SH-SY5Y (cell line): ENCODE data around the gene MAN2A1.

ENCODE experiments used
- GATA2 ChIP-seq: IDR thresholded peaks from 2 replicates; pipeline ENCODE4 v1.6.1; 2011; ENCODE audit warnings: mild to moderate bottlenecking, low read depth, low read length
- GATA3 ChIP-seq: IDR thresholded peaks from 2 replicates; pipeline ENCODE4 v1.6.1; 2011; ENCODE audit warnings: low read depth, mild to moderate bottlenecking, low read length, moderate library complexity

DNA sequence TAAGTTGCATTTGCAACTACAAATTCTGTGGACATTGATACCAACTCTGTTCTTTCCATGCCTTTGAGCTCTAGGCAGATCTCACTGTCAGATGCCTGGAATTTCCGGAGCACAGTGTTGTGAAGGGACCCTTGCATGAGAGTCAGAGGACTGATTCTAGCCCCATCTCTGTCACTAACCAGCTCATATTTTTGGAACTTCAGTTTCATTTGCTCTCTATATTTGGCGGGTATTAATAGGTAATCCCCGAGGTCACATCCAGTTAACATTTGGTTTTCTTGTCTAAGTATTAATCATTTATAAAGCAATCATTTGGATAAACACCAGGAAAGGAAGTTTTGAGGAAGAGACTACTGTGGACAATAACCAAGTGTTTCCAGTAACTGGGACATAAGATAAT is 115.7 kb downstream of the MAN2A1 start:
- TF ChIP-seq GATA2 = no peak
- no peak for TF ChIP-seq GATA3
